Progenitor cell of endocrine pancreas (in vitro differentiated cells): Measurements from ENCODE around the gene SGSM1. TPM values are rescaled to one million over a fixed set of nuclear protein-coding genes. Genes with fewer than 3 reads are reported as not detected.
"Not testable (repeated sequence)": the region's sequence is repeated elsewhere in the genome, so short reads cannot be mapped to it uniquely, and the experiment has no call there.

Experiments
- DNase-seq: peaks from one replicate; pipeline ENCODE4 v3.0.0; 2021; ENCODE audit warnings: low spot score; ENCODE audit not compliant: unreplicated experiment
- H3K27ac Mint-ChIP-seq: 2 replicates; pipeline ENCODE4 v1.8.0; 2021; ENCODE audit warnings: mild to moderate bottlenecking, moderate library complexity, mixed read lengths
- H3K27me3 Mint-ChIP-seq: 2 replicates; pipeline ENCODE4 v1.8.0; 2021; ENCODE audit warnings: mixed read lengths
- H3K36me3 Mint-ChIP-seq: 2 replicates; pipeline ENCODE4 v1.8.0; 2022; ENCODE audit warnings: mixed read lengths; ENCODE audit not compliant: insufficient read depth
- H3K4me1 Mint-ChIP-seq: 2 replicates; pipeline ENCODE4 v1.8.0; 2021; ENCODE audit warnings: low read depth, mixed read lengths
- H3K4me3 Mint-ChIP-seq: 2 replicates; pipeline ENCODE4 v1.8.0; 2021; ENCODE audit warnings: low read depth, mild to moderate bottlenecking, moderate library complexity, mixed read lengths
- H3K9me3 Mint-ChIP-seq: 2 replicates; pipeline ENCODE4 v1.8.0; 2021; ENCODE audit warnings: low read depth, mixed read lengths
- total RNA-seq: library from RNA; stranded (reverse); gene quantifications from 2 replicates; pipeline ENCODE4 v1.2.1, GENCODE V29; 2021
- TF ChIP-seq, protein P1 (sequence below): fragments of 200-600 bp; sonication (generic); IDR thresholded peaks from one replicate; pipeline ENCODE4 v1.5.0; 2021; ENCODE audit warnings: antibody characterized with exemption, mild to moderate bottlenecking; ENCODE audit not compliant: unreplicated experiment

SGSM1 gene
- total RNA-seq, 1 donor from 2014 or later: 3.9 TPM

DNA sequence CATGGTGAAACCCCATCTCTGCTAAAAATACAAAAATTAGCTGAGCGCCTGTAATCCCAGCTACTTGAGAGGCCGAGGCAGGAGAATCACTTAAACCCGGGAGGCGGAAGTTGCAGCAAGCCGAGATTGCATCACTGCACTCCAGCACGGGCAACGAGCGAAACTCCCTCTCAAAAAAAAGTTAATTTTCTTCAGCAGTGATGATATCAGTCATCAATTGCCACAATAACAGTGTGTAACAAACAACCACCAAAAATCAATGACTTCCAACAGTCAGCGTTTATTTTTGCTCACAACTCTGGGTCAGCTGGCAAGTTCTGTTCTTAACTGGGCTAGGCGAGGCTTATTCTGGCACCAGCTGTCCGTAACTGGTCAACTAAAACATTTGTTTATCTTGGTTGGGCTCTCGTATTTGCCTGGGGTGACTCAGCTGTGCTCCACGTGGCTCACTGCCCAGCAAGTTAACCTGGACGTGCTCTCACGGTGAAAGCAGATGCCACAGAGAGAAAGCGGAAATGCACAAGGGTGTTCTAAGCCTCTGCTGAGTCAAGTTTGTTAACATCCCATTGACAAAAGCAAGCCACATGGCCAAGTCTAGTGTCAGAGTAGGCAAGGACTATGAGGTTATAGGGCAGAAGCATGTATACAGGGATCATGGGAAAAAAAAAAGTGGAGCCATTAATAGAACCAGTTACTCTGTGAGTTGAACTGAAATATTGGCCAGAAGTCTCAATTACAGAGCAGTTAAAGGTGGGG lies 88.4 kb downstream of the SGSM1 start:
- no peaks in the 10 kb centered on the region for H3K9me3 Mint-ChIP-seq
- H3K4me3 Mint-ChIP-seq: no peak overlapping the region
- DNase-seq: peak; percentile 22
- TF ChIP-seq, protein P1, sequence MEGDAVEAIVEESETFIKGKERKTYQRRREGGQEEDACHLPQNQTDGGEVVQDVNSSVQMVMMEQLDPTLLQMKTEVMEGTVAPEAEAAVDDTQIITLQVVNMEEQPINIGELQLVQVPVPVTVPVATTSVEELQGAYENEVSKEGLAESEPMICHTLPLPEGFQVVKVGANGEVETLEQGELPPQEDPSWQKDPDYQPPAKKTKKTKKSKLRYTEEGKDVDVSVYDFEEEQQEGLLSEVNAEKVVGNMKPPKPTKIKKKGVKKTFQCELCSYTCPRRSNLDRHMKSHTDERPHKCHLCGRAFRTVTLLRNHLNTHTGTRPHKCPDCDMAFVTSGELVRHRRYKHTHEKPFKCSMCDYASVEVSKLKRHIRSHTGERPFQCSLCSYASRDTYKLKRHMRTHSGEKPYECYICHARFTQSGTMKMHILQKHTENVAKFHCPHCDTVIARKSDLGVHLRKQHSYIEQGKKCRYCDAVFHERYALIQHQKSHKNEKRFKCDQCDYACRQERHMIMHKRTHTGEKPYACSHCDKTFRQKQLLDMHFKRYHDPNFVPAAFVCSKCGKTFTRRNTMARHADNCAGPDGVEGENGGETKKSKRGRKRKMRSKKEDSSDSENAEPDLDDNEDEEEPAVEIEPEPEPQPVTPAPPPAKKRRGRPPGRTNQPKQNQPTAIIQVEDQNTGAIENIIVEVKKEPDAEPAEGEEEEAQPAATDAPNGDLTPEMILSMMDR: no peak
- peaks cover 4% of the 10 kb centered on the region for H3K36me3 Mint-ChIP-seq
- H3K27me3 Mint-ChIP-seq: peaks cover 4% of the 10 kb centered on the region
- peak overlapping the region; percentile 93 for H3K27ac Mint-ChIP-seq
- peaks cover 15% of the 10 kb centered on the region for H3K4me1 Mint-ChIP-seq

DNA sequence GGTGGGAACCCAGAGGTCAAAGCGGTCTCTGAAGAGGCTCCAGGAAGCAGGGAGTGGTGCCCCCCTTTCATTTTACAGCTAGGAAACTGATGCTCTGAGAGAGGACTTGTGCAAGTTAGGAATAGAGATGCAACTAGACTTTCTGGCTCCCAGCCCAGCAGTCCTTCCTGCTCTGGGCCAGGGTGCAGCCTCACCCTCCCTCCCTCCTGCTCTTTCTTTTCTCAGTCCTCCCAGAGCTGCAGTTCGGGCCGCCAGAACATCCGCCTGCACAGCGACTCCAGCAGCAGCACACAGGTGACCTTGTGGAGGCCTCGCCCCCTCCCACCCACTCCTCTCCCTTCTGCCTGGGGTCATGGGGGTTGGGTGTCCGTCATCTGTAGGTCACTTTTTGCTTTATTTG lies 89.0 kb downstream of the SGSM1 start:
- no peaks in the 10 kb centered on the region for H3K9me3 Mint-ChIP-seq
- H3K4me1 Mint-ChIP-seq: peaks cover 15% of the 10 kb centered on the region
- TF ChIP-seq, protein P1: no peak
- H3K27ac Mint-ChIP-seq: peak overlapping the region; percentile 93
- peaks cover 4% of the 10 kb centered on the region for H3K36me3 Mint-ChIP-seq
- H3K27me3 Mint-ChIP-seq: peaks cover 4% of the 10 kb centered on the region
- no peak for DNase-seq
- no peak overlapping the region for H3K4me3 Mint-ChIP-seq

DNA sequence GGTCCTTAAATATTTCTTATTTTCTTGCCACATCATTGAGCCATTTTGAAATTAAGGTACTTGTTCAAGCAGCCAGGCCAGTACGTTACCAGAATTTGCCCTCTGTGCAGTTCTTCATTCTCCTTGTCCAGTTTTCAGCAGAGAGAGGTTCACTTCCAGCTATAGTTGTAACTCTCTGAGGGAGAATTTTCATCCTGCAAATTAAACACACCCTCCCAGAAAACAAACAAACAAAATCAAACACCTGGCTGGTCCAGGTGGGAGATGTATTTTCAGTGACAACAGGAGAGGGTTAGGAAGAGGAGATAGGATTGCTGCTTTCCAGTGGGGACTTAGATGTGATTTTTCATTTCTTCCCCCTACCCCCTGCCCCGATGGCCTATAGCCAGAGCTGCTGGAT lies 95.4 kb downstream of the SGSM1 start:
- peaks cover 19% of the 10 kb centered on the region for H3K36me3 Mint-ChIP-seq
- H3K27me3 Mint-ChIP-seq: no peaks in the 10 kb centered on the region
- H3K9me3 Mint-ChIP-seq: peaks cover 14% of the 10 kb centered on the region

DNA sequence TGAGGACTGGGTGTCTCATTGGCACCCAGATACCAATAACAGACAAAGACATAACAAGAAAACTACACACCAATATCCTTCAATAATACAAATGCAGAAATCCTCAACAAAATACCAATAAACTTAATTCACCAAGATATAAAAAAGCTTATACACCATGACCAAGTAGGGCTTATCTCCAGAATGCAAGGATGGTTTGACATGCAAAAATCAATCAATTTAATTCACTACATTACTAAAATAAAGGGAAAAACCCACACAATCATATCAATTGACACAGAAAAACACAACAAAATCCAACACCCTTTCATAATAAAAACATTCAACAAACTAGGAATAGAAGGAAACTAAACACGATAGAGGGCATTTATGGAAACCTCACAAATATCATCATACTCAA lies 99.9 kb downstream of the SGSM1 start:
- DNase-seq: no peak
- Mint-ChIP-seq H3K27me3 (no peaks in the 10 kb centered on the region), H3K27ac (no peak overlapping the region), H3K9me3 (peaks cover 19% of the 10 kb centered on the region), H3K36me3 (peaks cover 19% of the 10 kb centered on the region), H3K4me1 (no peaks in the 10 kb centered on the region), H3K4me3 (no peak overlapping the region)
- TF ChIP-seq, protein P1: no peak

More for the DNA sequence above, 95.4 kb downstream of the SGSM1 start:
- H3K4me3 Mint-ChIP-seq: no peak overlapping the region
- no peaks in the 10 kb centered on the region for H3K4me1 Mint-ChIP-seq
- TF ChIP-seq, protein P1: no peak
- H3K27ac Mint-ChIP-seq: no peak overlapping the region
- DNase-seq: no peak

DNA sequence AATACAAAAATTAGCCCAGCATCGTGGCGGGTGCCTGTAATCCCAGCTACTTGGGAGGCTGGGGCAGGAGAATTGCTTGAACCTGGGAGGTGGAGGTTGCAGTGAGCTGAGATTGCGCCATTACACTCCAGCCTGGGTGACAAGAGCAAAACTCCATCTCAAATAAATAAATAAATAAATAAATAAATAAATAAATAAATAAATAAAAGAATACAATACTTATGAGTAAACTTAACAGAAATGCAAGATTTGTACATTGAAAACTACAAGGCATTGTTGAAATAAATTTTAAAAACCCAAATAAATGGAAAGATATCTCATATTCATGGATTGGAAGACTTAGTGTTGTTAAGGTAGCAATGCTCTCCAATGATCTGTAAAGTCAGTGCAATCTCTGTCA lies 101.1 kb downstream of the SGSM1 start:
- DNase-seq, H3K4me1 Mint-ChIP-seq, H3K4me3 Mint-ChIP-seq, H3K27me3 Mint-ChIP-seq, H3K27ac Mint-ChIP-seq: not testable (repeated sequence)
- H3K36me3 Mint-ChIP-seq: peaks cover 19% of the 10 kb centered on the region
- H3K9me3 Mint-ChIP-seq: peaks cover 19% of the 10 kb centered on the region

DNA sequence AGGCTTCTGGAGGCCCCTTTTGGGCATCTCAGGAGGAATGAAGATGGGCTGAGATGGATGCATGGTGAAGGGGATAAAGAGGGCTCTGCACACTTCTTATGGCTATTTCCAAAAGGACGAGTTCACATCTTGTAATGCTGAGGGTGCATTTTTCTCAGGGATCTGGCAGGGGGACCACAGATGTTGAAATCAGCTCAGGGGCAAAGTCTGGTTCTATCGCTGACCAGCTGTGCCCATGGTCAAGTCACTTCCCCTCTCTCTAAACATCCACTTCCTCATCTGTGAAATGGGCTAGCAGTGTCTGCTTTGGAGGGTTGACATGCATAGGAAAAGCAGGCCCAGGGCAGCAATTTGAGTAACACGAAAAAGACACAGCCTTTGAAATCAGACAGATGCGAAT lies 114.0 kb downstream of the SGSM1 start:
- no peaks in the 10 kb centered on the region for H3K9me3 Mint-ChIP-seq
- peaks cover 3% of the 10 kb centered on the region for H3K36me3 Mint-ChIP-seq
- no peak for DNase-seq
- no peaks in the 10 kb centered on the region for H3K27me3 Mint-ChIP-seq
- no peak overlapping the region for H3K27ac Mint-ChIP-seq
- TF ChIP-seq, protein P1: no peak
- no peak overlapping the region for H3K4me3 Mint-ChIP-seq
- H3K4me1 Mint-ChIP-seq: no peaks in the 10 kb centered on the region
